Activated naive CD8-positive, alpha-beta T cell (primary cell): ENCODE measurements around the gene RFX2.

Experiments used
- H3K27ac Mint-ChIP-seq: one replicate; pipeline ENCODE4 v1.8.0; 2021; ENCODE audit warnings: mixed read lengths
- H3K27me3 Mint-ChIP-seq: one replicate; pipeline ENCODE4 v1.8.0; 2021; ENCODE audit warnings: mixed read lengths
- H3K36me3 Mint-ChIP-seq: one replicate; pipeline ENCODE4 v1.8.0; 2021; ENCODE audit warnings: mixed read lengths
- H3K4me1 Mint-ChIP-seq: one replicate; pipeline ENCODE4 v1.8.0; 2021; ENCODE audit warnings: low read depth, mixed read lengths
- H3K4me3 Mint-ChIP-seq: one replicate; pipeline ENCODE4 v1.8.0; 2021; ENCODE audit warnings: mild to moderate bottlenecking, mixed read lengths
- H3K9me3 Mint-ChIP-seq: one replicate; pipeline ENCODE4 v1.8.0; 2021; ENCODE audit warnings: low read depth, mixed read lengths

Gene RFX2

DNA sequence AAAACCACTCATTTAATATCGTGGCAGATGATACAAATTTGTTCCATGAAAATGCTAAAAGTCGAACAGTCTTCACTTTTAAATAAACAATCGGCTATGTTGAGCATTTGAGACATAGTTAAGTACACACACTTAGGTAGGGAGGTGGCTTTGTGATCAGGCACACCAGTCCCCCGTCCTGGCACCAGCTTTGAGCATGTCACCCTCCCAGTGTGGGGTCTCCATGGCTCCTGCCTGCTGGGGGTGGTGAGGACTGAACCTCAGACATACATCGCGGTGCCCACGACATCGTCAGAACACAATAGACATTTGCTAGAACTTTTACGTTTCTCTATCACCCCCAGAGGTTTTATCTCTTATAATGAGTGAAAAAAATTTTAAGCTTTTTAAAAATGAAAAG is 62.0 kb downstream of the RFX2 start:
- no peak overlapping the region for H3K27ac Mint-ChIP-seq
- H3K27me3 Mint-ChIP-seq = no peaks in the 10 kb centered on the region
- H3K4me3 Mint-ChIP-seq = no peak overlapping the region
- H3K36me3 Mint-ChIP-seq = peaks cover 2% of the 10 kb centered on the region
- H3K9me3 Mint-ChIP-seq = no peaks in the 10 kb centered on the region
- peaks cover 5% of the 10 kb centered on the region for H3K4me1 Mint-ChIP-seq

DNA sequence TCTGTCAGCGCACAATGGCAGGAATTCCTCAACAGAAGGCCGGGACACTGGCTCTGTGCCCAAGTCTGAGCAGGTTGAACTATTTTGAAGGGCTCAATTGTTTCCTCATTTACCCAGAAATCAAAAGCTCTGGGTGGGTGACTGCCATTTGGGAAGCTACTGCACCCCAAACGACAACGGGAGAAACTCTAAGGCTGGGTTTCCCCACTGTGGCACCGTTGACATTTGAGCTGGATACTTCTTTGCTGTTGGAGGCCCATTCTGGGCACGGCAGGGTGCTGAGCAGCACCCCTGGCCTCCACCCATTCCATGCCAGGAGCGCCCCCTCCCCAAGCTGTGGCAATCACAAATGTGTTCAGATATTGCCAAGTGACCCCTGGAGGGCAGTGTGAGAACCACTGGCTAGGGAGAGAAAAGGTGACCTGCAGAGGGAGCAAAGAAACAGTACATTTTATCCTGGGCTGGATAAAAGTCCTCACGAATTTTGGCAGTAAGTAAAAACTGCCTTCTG is 62.5 kb downstream of the RFX2 start:
- no peaks in the 10 kb centered on the region for H3K27me3 Mint-ChIP-seq
- H3K27ac Mint-ChIP-seq = no peak overlapping the region
- H3K4me3 Mint-ChIP-seq = no peak overlapping the region
- peaks cover 2% of the 10 kb centered on the region for H3K36me3 Mint-ChIP-seq
- H3K4me1 Mint-ChIP-seq = peaks cover 5% of the 10 kb centered on the region
- H3K9me3 Mint-ChIP-seq = no peaks in the 10 kb centered on the region

DNA sequence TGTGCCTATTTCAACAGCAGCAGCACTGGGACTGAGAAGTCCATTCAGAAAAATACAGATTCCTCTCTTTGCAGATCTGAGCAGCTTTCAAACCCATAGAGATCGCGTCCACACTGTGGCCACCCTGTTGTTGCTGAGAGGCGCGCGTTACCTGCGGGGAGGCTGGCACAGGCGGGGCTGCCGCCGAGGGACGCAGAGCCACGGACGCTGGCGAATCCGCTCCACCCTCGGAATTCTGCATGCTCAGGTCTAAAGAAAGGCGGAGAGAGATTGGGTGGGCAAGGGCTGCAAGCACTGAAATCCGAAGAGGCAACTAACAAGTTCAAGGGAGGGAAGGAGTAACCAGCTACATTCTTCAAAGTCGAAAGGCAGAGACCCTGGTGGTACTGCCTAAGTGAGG is 63.0 kb downstream of the RFX2 start:
- Mint-ChIP-seq H3K27me3 (no peaks in the 10 kb centered on the region), H3K4me3 (no peak overlapping the region), H3K4me1 (peaks cover 5% of the 10 kb centered on the region), H3K36me3 (peaks cover 2% of the 10 kb centered on the region), H3K9me3 (no peaks in the 10 kb centered on the region), H3K27ac (no peak overlapping the region)

DNA sequence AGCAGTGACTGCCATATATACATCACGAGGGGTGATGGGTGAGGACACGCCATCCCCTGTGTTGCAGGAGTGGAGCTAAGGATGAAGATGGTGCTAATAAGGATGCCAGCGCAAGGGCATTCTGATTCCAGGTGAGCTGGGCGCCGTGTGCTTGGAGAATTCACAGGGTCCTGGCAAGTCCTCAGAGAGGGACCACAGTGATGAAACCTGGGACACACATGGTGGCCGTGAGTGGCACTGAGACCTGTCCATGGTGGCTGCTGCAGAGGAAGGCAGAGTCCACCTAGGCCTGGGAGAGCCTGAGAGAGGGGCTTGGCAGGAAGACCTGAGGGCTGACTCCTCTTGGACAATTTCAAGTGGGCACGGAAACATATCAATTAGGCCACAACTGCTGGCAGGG is 65.2 kb downstream of the RFX2 start:
- Mint-ChIP-seq H3K9me3 (no peaks in the 10 kb centered on the region), H3K4me3 (no peak overlapping the region), H3K4me1 (peaks cover 5% of the 10 kb centered on the region), H3K27me3 (no peaks in the 10 kb centered on the region), H3K36me3 (peaks cover 1% of the 10 kb centered on the region), H3K27ac (no peak overlapping the region)

DNA sequence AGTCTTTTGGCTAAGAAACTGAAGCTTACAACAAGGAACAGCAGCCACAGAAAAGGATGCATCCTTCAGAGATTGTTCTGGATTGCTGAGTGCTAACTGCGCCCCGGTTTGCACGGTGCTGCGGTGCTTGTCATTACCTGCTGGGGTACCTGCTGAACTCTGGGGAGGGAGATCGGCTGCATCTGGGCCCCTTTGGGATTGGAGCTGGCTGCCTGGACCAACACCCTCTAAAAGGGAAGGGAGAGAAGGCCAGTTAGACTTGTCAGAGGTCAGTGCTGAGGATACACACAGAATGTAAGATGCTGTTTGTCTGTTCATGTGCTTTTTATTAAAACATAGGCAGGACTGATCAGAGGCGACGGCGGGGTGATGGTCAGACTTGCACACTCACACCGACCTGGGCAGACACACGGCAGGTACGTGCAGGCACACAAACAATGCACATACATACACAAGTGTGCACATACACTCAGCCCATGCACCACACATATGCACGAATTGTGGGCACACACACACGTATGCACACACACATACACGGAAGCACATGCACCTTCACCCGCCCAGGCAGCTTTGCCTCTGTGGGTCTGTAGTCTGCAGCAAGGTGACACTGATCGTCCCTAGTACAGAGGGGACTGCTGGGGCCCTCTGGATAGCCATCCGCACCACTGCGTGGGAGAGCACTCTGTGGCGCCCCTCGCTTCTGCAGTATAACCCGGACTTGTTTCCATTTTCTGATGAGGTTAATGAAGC is 66.1 kb downstream of the RFX2 start:
- Mint-ChIP-seq H3K4me1 (peaks cover 5% of the 10 kb centered on the region), H3K9me3 (no peaks in the 10 kb centered on the region), H3K27ac (no peak overlapping the region), H3K27me3 (no peaks in the 10 kb centered on the region), H3K4me3 (no peak overlapping the region), H3K36me3 (no peaks in the 10 kb centered on the region)

DNA sequence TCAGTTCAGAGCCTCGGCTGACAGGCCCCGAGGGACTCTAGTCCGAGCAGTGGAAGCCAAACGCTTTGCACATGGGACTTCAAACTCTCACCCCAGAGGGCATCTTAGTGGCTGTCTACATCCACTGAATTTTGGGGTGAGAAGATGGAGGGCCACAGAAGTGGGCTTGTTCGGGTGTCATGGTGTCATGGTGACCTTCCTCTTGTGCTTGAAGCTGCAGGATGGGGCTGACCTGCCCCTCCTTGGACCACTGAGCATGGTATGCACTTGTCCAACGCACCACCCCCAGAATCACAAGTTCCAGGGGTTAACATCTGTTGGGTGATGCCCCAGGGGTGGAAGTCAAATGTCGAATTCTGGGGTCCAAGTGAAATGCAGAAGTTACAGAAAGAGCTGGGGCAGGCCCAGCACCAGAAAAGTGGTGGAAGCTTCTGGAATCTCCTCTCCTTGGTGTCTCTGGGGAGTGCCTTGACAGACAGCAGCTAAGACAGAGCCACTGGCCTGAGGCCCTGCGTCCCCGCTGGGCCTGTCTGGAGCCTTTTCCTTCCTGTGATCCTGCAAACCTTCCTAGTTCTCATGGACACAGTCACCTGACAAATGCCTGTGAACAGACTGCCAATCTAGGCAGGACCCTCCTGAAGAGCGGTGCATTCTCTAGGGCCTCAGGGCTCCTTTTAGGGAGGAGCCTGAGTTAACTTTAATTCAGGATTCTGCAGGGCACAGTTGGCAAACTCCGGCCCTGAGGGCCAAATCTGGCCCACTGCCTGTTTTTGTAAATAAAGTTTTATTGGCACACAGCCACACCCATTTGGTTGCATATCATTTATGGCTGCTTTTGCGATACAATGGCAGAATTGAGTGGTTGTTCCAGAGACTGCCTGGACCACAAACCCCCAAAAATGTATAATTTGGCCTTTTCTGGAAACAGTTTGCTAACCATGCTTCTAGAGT is 67.2 kb downstream of the RFX2 start:
- Mint-ChIP-seq H3K4me1 (no peaks in the 10 kb centered on the region), H3K27ac (no peak overlapping the region), H3K4me3 (no peak overlapping the region), H3K27me3 (no peaks in the 10 kb centered on the region), H3K36me3 (no peaks in the 10 kb centered on the region), H3K9me3 (no peaks in the 10 kb centered on the region)

DNA sequence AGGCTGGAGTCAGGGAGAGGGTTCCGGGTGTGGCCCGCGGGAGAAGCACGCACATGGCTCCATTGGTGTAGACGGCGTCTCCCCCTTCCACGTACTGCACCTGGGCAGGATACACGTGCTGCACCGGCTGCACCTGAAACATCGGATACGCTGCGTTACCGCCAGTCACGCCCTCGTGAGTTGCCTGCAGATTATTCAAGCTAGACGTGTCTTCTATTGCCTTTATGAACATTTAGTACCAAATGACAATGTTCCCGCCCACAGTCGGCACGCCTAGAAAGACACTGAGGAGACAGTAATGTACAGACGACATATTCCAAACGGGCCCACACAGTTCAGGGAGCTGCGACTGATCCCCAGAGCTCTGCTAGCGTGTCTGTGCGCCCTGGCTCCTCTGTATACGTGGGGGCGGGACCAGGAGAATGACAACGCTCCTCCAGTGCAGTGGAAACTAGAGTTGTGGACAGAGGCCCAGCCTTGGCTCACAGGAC is 68.3 kb downstream of the RFX2 start:
- Mint-ChIP-seq H3K9me3 (no peaks in the 10 kb centered on the region), H3K4me3 (no peak overlapping the region), H3K36me3 (no peaks in the 10 kb centered on the region), H3K27ac (no peak overlapping the region), H3K4me1 (no peaks in the 10 kb centered on the region), H3K27me3 (no peaks in the 10 kb centered on the region)

DNA sequence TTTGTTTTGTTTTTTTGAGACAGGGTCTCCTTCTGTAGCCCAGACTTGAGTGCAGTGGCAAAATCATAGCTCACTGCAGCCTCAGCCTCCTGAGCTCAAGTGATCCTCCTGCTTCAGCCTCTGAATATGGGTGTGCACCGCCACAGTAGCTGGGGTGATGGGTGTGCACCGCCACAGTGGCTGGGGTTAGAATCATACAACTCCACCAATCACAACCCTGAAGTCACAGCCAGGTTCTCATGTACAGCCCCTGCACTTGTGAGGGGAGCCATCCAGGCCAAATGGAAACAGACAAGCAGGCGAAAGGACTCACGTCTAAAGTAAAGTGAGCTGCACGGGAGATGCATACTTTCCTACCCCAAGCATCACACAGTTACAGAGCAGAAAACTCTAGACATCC is 69.2 kb downstream of the RFX2 start:
- Mint-ChIP-seq H3K36me3 (no peaks in the 10 kb centered on the region), H3K4me1 (no peaks in the 10 kb centered on the region), H3K9me3 (no peaks in the 10 kb centered on the region), H3K27ac (no peak overlapping the region), H3K4me3 (no peak overlapping the region), H3K27me3 (no peaks in the 10 kb centered on the region)

DNA sequence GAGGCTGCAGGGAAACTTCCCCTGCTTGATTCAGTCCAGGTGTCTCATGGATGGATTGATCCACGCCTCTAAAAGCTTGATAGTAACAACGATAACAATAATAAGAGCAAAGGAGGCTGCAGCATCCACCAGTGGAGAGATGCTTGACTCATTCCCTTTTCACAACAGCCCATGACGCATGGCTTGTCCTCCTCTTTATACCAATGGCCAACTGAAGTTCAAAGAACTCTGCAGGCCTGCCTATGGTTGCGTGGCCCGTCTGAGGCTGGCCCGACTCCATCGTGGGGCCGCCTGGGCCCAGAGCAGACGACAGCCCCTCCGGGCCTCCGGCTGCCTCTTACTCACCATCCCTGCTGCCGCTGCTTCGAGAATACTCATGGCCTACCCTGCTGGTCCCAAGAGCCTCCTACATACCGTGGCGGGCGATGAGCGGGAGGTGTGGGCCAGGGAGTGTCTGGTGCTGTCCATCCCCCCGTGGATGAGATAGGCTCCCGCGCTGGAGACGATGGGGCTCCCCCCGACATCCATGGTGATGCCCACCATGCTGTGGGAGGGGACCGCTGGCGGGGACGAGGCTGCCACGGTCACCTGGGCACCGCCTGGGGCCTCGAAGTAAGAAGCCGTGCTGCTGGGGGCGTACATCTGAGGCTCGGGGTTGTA is 70.6 kb downstream of the RFX2 start:
- no peaks in the 10 kb centered on the region for H3K36me3 Mint-ChIP-seq
- H3K27me3 Mint-ChIP-seq = no peaks in the 10 kb centered on the region
- H3K4me3 Mint-ChIP-seq = no peak overlapping the region
- H3K27ac Mint-ChIP-seq = no peak overlapping the region
- no peaks in the 10 kb centered on the region for H3K4me1 Mint-ChIP-seq
- no peaks in the 10 kb centered on the region for H3K9me3 Mint-ChIP-seq

DNA sequence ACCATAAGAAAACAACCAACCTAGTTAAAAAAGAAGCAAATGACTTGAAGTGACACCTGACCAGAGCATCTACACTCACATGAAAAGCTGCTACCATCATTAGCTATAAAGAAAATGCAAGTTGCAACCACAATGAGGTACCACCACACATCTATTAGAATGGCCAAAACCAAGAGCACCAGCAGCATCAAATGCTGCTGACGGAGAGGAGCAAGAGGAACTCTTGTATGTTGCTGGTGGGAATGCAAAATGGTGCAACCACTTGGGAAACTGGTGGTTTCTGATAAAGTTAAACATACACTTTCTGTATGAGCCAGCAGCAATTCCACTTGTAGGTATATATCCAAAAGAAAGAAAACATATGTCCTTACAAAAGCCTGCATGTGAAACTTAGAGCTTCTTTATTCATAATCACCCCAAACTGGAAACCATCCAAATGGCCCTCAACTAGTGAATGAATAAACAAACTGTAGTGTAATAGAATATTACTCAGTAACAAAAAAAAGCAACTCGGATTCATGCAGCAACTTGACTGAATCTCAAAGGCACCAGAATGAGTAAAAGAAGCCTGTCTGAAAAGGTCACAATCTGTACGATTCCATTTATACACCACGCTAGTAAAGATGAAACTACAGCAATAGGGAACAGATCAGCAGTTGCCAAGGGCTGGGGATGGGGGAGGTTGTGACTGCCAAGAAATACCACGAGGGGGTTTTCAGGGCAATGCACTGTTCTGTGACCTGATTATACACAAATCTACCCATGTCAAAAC is 71.5 kb downstream of the RFX2 start:
- Mint-ChIP-seq H3K27ac (no peak overlapping the region), H3K4me1 (no peaks in the 10 kb centered on the region), H3K4me3 (no peak overlapping the region), H3K36me3 (no peaks in the 10 kb centered on the region), H3K9me3 (no peaks in the 10 kb centered on the region), H3K27me3 (no peaks in the 10 kb centered on the region)

DNA sequence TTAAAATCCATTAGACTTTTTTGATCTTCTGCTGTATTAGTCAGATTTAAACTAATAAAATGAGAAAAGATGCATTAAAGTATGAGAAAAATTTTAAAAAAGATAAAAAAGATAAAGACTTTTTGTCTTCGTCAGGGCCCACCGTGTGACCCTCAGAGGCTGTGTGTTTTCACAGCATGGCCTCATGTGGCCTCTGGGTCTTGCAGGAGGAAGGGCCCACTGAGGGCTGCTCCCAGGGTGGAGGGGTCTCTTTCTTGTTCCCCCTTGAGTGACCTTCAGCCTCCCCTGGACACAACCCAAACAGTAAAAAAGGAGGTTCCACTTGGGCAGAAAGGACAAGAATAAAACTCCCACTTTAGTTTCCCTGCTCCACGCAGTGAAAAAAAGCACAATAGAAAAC is 75.3 kb downstream of the RFX2 start:
- Mint-ChIP-seq H3K9me3 (no peaks in the 10 kb centered on the region), H3K4me3 (no peak overlapping the region), H3K36me3 (peaks cover 2% of the 10 kb centered on the region), H3K27ac (no peak overlapping the region), H3K27me3 (no peaks in the 10 kb centered on the region), H3K4me1 (no peaks in the 10 kb centered on the region)

DNA sequence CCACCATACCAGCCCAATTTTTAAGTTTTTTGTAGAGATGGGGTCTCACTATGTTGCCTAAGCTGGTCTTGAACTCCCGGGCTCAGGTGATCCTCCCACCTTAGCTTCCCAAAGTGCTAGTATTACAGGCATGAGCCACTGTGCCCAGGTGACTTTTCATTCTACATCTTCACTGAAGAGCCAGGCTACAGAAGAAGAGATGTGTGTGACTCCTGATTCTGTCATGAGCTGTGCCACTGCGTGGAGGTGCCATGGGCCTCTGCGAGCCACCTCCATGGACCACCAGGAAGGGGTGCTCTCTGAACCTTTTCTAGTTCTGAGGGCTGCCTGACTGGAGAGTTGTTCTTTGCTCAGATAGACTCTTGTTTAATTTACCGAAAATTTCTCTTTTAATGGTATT is 75.8 kb downstream of the RFX2 start:
- no peaks in the 10 kb centered on the region for H3K27me3 Mint-ChIP-seq
- H3K9me3 Mint-ChIP-seq = no peaks in the 10 kb centered on the region
- H3K4me1 Mint-ChIP-seq = no peaks in the 10 kb centered on the region
- H3K4me3 Mint-ChIP-seq = no peak overlapping the region
- H3K27ac Mint-ChIP-seq = no peak overlapping the region
- peaks cover 4% of the 10 kb centered on the region for H3K36me3 Mint-ChIP-seq

DNA sequence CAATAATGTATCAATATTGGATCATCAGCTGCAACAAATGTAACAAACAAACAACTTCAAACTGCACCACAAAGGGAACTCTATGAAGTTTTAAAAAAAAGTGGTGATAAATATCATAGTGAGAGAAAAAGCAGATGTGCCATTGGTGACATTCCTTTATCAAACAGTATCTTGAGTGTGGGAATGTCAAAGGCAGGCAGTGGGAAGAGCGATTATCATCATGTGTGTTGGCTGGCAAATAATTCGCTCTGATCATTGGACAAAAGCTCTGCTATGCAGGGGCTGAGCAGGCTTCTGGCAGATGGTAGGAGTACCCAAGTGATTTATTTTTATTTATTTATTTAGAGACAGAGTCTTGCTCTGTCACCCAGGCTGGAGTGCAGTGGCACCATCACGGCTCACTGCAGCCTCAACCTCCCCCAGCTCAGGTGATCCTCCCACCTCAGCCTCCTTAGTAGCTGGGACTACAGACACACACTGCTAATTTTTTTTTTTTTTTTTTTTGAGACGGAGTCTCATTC is 76.5 kb downstream of the RFX2 start:
- H3K9me3 Mint-ChIP-seq = no peaks in the 10 kb centered on the region
- no peak overlapping the region for H3K27ac Mint-ChIP-seq
- H3K36me3 Mint-ChIP-seq = peaks cover 4% of the 10 kb centered on the region
- no peaks in the 10 kb centered on the region for H3K27me3 Mint-ChIP-seq
- no peaks in the 10 kb centered on the region for H3K4me1 Mint-ChIP-seq
- H3K4me3 Mint-ChIP-seq = no peak overlapping the region

DNA sequence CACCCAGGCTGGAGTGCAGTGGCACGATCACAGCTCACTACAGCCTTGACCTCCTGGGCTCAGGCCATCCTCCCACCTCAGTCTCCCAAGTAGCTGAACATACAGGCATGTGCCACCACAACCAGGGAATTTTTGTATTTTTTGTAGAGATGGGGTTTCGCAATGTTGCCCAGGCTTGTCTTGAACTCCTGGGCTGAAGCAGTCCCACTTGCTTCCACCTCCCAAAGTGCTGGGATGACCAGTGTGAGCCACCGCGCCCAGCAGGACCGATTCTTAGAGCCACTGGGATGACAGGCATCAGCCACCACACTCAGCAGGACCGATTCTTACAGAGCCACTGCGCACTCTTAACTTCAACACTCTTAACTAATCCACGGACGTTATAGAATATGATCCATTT is 77.5 kb downstream of the RFX2 start:
- no peaks in the 10 kb centered on the region for H3K9me3 Mint-ChIP-seq
- H3K27me3 Mint-ChIP-seq = no peaks in the 10 kb centered on the region
- no peaks in the 10 kb centered on the region for H3K4me1 Mint-ChIP-seq
- H3K27ac Mint-ChIP-seq = no peak overlapping the region
- H3K4me3 Mint-ChIP-seq = no peak overlapping the region
- H3K36me3 Mint-ChIP-seq = peaks cover 4% of the 10 kb centered on the region
